ENCODE measurements around the gene SENP3.

The SENP3 gene

GRCh38 chr17:7561589-7562207 is at the start of gene SENP3:
TSS of gene SENP3 (plus strand) at chr17:7561919. CDS start at chr17:7563077, 1,158 bp downstream.
- DNase-seq (ENCODE audit: low spot score), result peak; percentile 94

- no peak for DNase-seq (ENCODE audit: low spot score)
Measured at GRCh38 chr17:7512105-7512504, 49.6 kb upstream of the SENP3 start.

GRCh38 chr17:7512824-7513540 is 48.7 kb upstream of the SENP3 start:
- DNase-seq (ENCODE audit: low spot score), result no peak

GRCh38 chr17:7513850-7514419 is 47.8 kb upstream of the SENP3 start:
- no peak for DNase-seq (ENCODE audit: low spot score)

- DNase-seq (ENCODE audit: low spot score), result no peak
Measured at GRCh38 chr17:7515911-7516610, 45.7 kb upstream of the SENP3 start.

- no peak for DNase-seq (ENCODE audit: low spot score)
Measured at GRCh38 chr17:7523033-7523432, 38.7 kb upstream of the SENP3 start.

- DNase-seq (ENCODE audit: low spot score), result no peak
Measured at GRCh38 chr17:7528842-7529241, 32.9 kb upstream of the SENP3 start.

- no peak for DNase-seq (ENCODE audit: low spot score)
Measured at GRCh38 chr17:7530023-7530900, 31.5 kb upstream of the SENP3 start.

GRCh38 chr17:7538050-7538449 is 23.7 kb upstream of the SENP3 start:
- DNase-seq (ENCODE audit: low spot score), result no peak

- DNase-seq (ENCODE audit: low spot score), result no peak
Measured at GRCh38 chr17:7538891-7539545, 22.7 kb upstream of the SENP3 start.

- no peak for DNase-seq (ENCODE audit: low spot score)
Measured at GRCh38 chr17:7541074-7541621, 20.6 kb upstream of the SENP3 start.

GRCh38 chr17:7544911-7545310 is 16.8 kb upstream of the SENP3 start:
- no peak for DNase-seq (ENCODE audit: low spot score)

- DNase-seq (ENCODE audit: low spot score), result peak; percentile 80
Measured at GRCh38 chr17:7548585-7549400, 12.9 kb upstream of the SENP3 start, which contains the start of gene TNFSF12. TSS of gene TNFSF12 (plus strand) at chr17:7549058. CDS start at chr17:7549154, 96 bp downstream.

- DNase-seq (ENCODE audit: low spot score), result no peak
Measured at GRCh38 chr17:7549401-7550055, 12.2 kb upstream of the SENP3 start.

GRCh38 chr17:7550344-7550743 is 11.4 kb upstream of the SENP3 start:
- DNase-seq (ENCODE audit: low spot score), result no peak

- DNase-seq (ENCODE audit: low spot score), result no peak
Measured at GRCh38 chr17:7551396-7551795, 10.3 kb upstream of the SENP3 start.

- DNase-seq (ENCODE audit: low spot score), result no peak
Measured at GRCh38 chr17:7552621-7553051, 9.1 kb upstream of the SENP3 start.

GRCh38 chr17:7553356-7553755 is 8.4 kb upstream of the SENP3 start:
- DNase-seq (ENCODE audit: low spot score), result no peak

- no peak for DNase-seq (ENCODE audit: low spot score)
Measured at GRCh38 chr17:7555320-7555948, 6.3 kb upstream of the SENP3 start.
